K562 (cell line): ENCODE results near the gene STX11. TPM values are rescaled to one million over a fixed set of nuclear protein-coding genes. Genes with fewer than 3 reads are reported as not detected.

Experiments used
- ATAC-seq: fragments of 200-7000 bp; cut with Tn5 transposase; 3 replicates; pipeline ENCODE4 v1.9.1; 2020; ENCODE audit warnings: moderate library complexity
- BruUV-seq: library from RNA; stranded (reverse); fragments of 400-500 nt; replicated peaks from 2 replicates; lab custom pipeline; 2021; lab: Mats Ljungman, UMichigan
- CTCF ChIA-PET: fragments of 300-600 bp; formaldehyde crosslinking; extraction: SDS; loops from one replicate; lab custom pipeline; 2021; ENCODE audit warnings: low intra/inter-chr PET ratio; lab: Yijun Ruan, JAX
- POLR2A ChIA-PET: fragments of 300-600, 350-650 bp; sonication (Branson Sonifier 250); formaldehyde crosslinking; extraction: SDS; loops from one replicate; lab custom pipeline; 2021; ENCODE audit warnings: antibody characterized with exemption, inconsistent platforms; lab: Yijun Ruan, JAX
- DNase-seq, 4 experiments: peaks; one replicate each; pipeline versions ENCODE4 v3.0.0 to v3.0.0-alpha.2; 2011 to 2018; ENCODE audit warnings: low spot score in 3 of 4, mixed read lengths in 3 of 4; ENCODE audit errors: extremely low read depth in 1 of 4
- FAIRE-seq: peaks from 2 replicates; lab custom pipeline; 2011; peaks lifted over from hg19 to GRCh38; lab: Jason Lieb, UNC
- H2AFZ ChIP-seq: 2 replicates; pipeline ENCODE4 v1.6.0; 2011; ENCODE audit warnings: low read depth, low read length, control low read depth, inconsistent platforms
- H3K27ac ChIP-seq: fragments of 200-600 bp; 3 replicates; pipeline ENCODE4 v1.8.0; 2011; ENCODE audit warnings: low read depth, mild to moderate bottlenecking, control low read depth, inconsistent platforms, low read length, moderate library complexity, mixed read lengths; ENCODE audit errors: extremely low read depth
- H3K27me3 ChIP-seq, 2 experiments: fragments of 300-600 bp in 1 of 2; 2 replicates in 1 of 2; 3 replicates in 1 of 2; pipeline versions ENCODE4 v1.6.0 to v1.8.0; 2011; ENCODE audit warnings: inconsistent platforms in 2 of 2, low read length in 2 of 2, mild to moderate bottlenecking in 1 of 2, mixed read lengths in 1 of 2, moderate library complexity in 1 of 2; ENCODE audit not compliant: control insufficient read depth in 2 of 2, insufficient read depth in 2 of 2
- H3K36me3 ChIP-seq: fragments of 300-600 bp; 3 replicates; pipeline ENCODE4 v1.8.0; 2011; ENCODE audit warnings: mild to moderate bottlenecking, low read length, inconsistent platforms; ENCODE audit not compliant: control insufficient read depth, insufficient read depth
- H3K4me1 ChIP-seq, 2 experiments: fragments of 200-600 bp in 1 of 2; replicated peaks in 1 of 2; 2 replicates in 1 of 2; 3 replicates in 1 of 2; pipeline versions ENCODE4 v1.5.1 to v1.8.0; 2011; ENCODE audit warnings: inconsistent platforms in 2 of 2, low read length in 2 of 2, mild to moderate bottlenecking in 1 of 2, mixed read lengths in 1 of 2, moderate library complexity in 1 of 2; ENCODE audit not compliant: control insufficient read depth in 2 of 2, insufficient read depth in 2 of 2
- H3K4me2 ChIP-seq: 2 replicates; pipeline ENCODE4 v1.6.1; 2011; ENCODE audit warnings: low read length, control low read depth, inconsistent platforms, mixed read lengths; ENCODE audit not compliant: insufficient read depth
- H3K4me3 ChIP-seq: fragments of 200-600 bp; sonication (generic), shearing (Covaris generic); 2 replicates; pipeline ENCODE4 v1.5.1; 2016; ENCODE audit warnings: control low read depth, inconsistent platforms
- H3K79me2 ChIP-seq: fragments of 200-600 bp; 3 replicates; pipeline ENCODE4 v1.8.0; 2011; ENCODE audit warnings: low read length, inconsistent platforms; ENCODE audit not compliant: control insufficient read depth, insufficient read depth
- H3K9ac ChIP-seq, 2 experiments: 2 replicates each; pipeline versions ENCODE4 v1.6.0 to v1.6.1; 2011; ENCODE audit warnings: low read depth in 2 of 2, low read length in 2 of 2, control low read depth in 1 of 2, inconsistent platforms in 1 of 2, mild to moderate bottlenecking in 1 of 2, mixed read lengths in 1 of 2; ENCODE audit not compliant: insufficient read depth in 1 of 2
- H3K9me1 ChIP-seq: one replicate; pipeline ENCODE4 v1.6.0; 2011; ENCODE audit warnings: inconsistent platforms, mild to moderate bottlenecking, low read length, moderate library complexity; ENCODE audit not compliant: control insufficient read depth, insufficient read depth
- H3K9me3 ChIP-seq: replicated peaks from 2 replicates; pipeline ENCODE4 v1.5.1; 2011; ENCODE audit warnings: low read depth, low read length, inconsistent platforms; ENCODE audit not compliant: control insufficient read depth, insufficient read depth
- H4K20me1 ChIP-seq: replicated peaks from 2 replicates; pipeline ENCODE4 v1.6.1; 2011; ENCODE audit warnings: low read length, inconsistent platforms, mixed read lengths; ENCODE audit not compliant: control insufficient read depth, insufficient read depth
- GTF2F1 ChIP-seq: IDR thresholded peaks from 2 replicates; pipeline ENCODE4 v1.6.1; 2011; ENCODE audit warnings: low read depth, low read length, improper control_type of control experiment
- JUNB ChIP-seq: fragments of 450-650 bp; formaldehyde crosslinking; conservative IDR thresholded peaks from 2 replicates; pipeline ENCODE4 v1.4.0; 2020; ENCODE audit warnings: mild to moderate bottlenecking
- KLF16 ChIP-seq: IDR thresholded peaks from 2 replicates; pipeline ENCODE4 v1.6.1; 2016; ENCODE audit warnings: antibody characterized with exemption
- NBN ChIP-seq: fragments of 450-650 bp; IDR thresholded peaks from 2 replicates; pipeline ENCODE4 v1.6.1; 2016; ENCODE audit warnings: low read depth, mild to moderate bottlenecking
- XRCC3 ChIP-seq: fragments of 450-650 bp; IDR thresholded peaks from 2 replicates; pipeline ENCODE4 v1.6.1; 2017; ENCODE audit warnings: mild to moderate bottlenecking, moderate library complexity
- YBX1 ChIP-seq: fragments of 450-650 bp; IDR thresholded peaks from 2 replicates; pipeline ENCODE4 v1.7.1; 2016; ENCODE audit warnings: mild to moderate bottlenecking
- in situ Hi-C: fragments of 300-500 bp; cut with MboI; formaldehyde crosslinking; loops from 4 replicates; pipeline ENCODE4 v1.15.0; 2018; ENCODE audit warnings: inconsistent platforms, mixed read lengths
- intact Hi-C: fragments of 100-400 bp; cut with micrococcal nuclease; formaldehyde crosslinking; loops from 2 replicates; pipeline ENCODE4 v1.14.2; 2022
- polyA plus RNA-seq, 8 experiments: library from polyadenylated mRNA; depleted of rRNA in 4 of 8; stranded (reverse) in 5 of 8; unstranded in 3 of 8; fragments of >200 nt; fragmentation: Nextera tagmentation in 2 of 8; fragmentation: Illumina TruSeq in 1 of 8; extraction: Ambion mirVana in 2 of 8; extraction: Trizol in 1 of 8; gene quantifications; 2 replicates each; pipeline versions ENCODE4 v1.2.1 to v1.2.3, GENCODE V29; 2011 to 2014; ENCODE audit warnings: inconsistent platforms in 1 of 8, missing spikeins in 1 of 8
- total RNA-seq, 7 experiments: library from RNA; depleted of rRNA in 6 of 7; stranded (reverse); fragments of >200 nt in 6 of 7; fragmentation: Illumina TruSeq in 2 of 7; extraction: Trizol in 2 of 7; gene quantifications; 2 replicates each; pipeline versions ENCODE4 v1.2.1 to v1.2.3, GENCODE V29; 2011 to 2021; ENCODE audit warnings: low replicate concordance in 1 of 7
- TF ChIP-seq, protein P1 (sequence below): fragments of 250-450 bp; sonication (Bioruptor Pico); IDR thresholded peaks from 2 replicates; pipeline ENCODE4 v1.5.0; 2022; ENCODE audit warnings: mild to moderate bottlenecking

Gene STX11
- total and polyA plus RNA-seq, 9 of the 15 experiments (the other 6 are each of a cell fraction or from before 2014, with no cell fraction given) = 0.06 to 0.73 (median 0.40) TPM

DNA sequence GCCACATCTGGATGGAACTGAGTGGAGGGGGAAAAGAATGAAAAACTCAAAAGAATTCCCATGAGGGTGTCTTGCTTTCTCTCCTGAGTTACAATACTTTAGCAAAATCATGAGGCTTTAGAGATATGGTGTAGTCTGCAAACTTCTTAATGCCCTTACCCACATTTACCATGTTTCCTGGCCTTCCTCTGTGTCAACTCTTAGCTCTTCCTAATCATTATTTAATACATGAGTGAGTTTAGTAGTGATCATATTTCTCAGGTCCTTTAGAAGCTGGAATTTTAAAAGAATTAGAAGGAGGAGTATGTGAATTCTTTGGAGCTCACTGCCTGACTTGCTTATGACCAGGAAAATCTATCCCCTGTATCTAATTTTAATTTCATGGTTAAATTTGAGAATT is 39.0 kb downstream of the STX11 start:
- FAIRE-seq (no peak), ATAC-seq (no peak), DNase-seq (no peak)
- Histone ChIP-seq H3K9me3 (no peaks in the 10 kb centered on the region), H3K4me2 (no peak overlapping the region), H4K20me1 (no peaks in the 10 kb centered on the region), H3K27ac (no peak overlapping the region), H3K27me3 (peaks cover 0 to 12% of the 10 kb centered on the region in 2 experiments; a peak in 2 of 5 replicates), H3K9ac (no peak overlapping the region), H3K4me3 (no peak overlapping the region), H3K79me2 (no peaks in the 10 kb centered on the region), H3K4me1 (peaks cover 0 to 10% of the 10 kb centered on the region in 2 experiments; a peak in 1 of 5 replicates), H2AFZ (no peak overlapping the region)
- POLR2A ChIA-PET = interaction anchor here (1.0 kb wide), 1 partner anchor 12 kb away, joined by 3 read pairs; no protein-coding TSS in a partner anchor
- BruUV-seq = no TSS peak
- in situ Hi-C loops (no loop called here), intact Hi-C loops (no loop called here)
- TF ChIP-seq YBX1 (no peak), JUNB (no peak), XRCC3 (no peak), KLF16 (no peak), GTF2F1 (no peak), NBN (no peak)
- TF ChIP-seq, protein P1, sequence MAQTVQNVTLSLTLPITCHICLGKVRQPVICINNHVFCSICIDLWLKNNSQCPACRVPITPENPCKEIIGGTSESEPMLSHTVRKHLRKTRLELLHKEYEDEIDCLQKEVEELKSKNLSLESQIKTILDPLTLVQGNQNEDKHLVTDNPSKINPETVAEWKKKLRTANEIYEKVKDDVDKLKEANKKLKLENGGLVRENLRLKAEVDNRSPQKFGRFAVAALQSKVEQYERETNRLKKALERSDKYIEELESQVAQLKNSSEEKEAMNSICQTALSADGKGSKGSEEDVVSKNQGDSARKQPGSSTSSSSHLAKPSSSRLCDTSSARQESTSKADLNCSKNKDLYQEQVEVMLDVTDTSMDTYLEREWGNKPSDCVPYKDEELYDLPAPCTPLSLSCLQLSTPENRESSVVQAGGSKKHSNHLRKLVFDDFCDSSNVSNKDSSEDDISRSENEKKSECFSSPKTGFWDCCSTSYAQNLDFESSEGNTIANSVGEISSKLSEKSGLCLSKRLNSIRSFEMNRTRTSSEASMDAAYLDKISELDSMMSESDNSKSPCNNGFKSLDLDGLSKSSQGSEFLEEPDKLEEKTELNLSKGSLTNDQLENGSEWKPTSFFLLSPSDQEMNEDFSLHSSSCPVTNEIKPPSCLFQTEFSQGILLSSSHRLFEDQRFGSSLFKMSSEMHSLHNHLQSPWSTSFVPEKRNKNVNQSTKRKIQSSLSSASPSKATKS (CRISPR knock-in tag) = no peak
- TF ChIP-seq, all 486 proteins: peak for 0
- H3K9me1 ChIP-seq = no peaks in the 10 kb centered on the region
- no peaks in the 10 kb centered on the region for H3K36me3 ChIP-seq
- CTCF ChIA-PET = no interaction called here
